NK-92 (cell line): ENCODE data around the gene ISOC2.
"Not testable (repeated sequence)": the region's sequence is repeated elsewhere in the genome, so short reads cannot be mapped to it uniquely, and the experiment has no call there.

ENCODE experiments used
- DNase-seq: peaks from one replicate; lab custom pipeline; 2025; ENCODE audit not compliant: unreplicated experiment; lab: John Stamatoyannopoulos, UW

Gene ISOC2

DNA sequence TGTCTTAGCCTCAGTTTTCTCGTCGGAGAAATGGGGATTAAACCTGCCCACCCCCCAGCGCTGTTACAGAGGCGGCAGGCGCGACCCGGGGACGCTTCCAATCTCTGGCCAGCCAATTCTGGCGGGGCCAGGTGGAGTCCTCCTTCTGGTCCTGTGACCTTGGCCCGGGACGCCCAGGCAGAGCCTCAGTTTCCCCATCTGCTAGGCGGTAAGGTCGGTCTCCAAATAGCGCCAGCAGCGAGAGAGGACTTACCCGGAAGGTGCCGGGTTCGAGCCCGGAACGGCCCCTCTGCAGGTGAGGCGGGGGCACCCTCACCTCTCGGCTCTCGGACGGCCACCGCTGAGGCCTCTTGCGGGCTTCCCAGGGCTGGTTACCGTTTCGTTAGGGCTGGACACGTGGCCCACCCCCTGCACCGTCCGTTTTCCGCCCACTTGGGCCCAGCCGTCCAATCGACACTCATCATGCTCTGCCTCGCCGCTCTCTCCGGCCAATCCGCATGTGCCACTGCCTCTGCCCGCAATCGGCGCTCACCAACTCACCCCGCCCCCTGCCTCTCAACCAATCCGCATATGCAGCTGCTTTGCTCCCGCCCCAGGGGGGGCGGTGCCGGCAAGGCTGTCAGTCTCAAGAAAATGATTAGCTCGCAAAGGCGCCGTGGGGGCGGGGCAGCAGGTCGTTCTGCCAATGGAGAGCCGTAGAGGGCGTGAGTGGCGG lies at the start of gene ISOC2:
TSS of gene ISOC2 (minus strand) at position 384 of the 715 bp plus-strand sequence. CDS start 5,156 bp downstream, outside the sequence.
- peak; percentile 96 for DNase-seq

- DNase-seq = no peak
These were observed 46.7 kb upstream of the ISOC2 start for GRCh38 chr19:55508120-55508519.

DNA sequence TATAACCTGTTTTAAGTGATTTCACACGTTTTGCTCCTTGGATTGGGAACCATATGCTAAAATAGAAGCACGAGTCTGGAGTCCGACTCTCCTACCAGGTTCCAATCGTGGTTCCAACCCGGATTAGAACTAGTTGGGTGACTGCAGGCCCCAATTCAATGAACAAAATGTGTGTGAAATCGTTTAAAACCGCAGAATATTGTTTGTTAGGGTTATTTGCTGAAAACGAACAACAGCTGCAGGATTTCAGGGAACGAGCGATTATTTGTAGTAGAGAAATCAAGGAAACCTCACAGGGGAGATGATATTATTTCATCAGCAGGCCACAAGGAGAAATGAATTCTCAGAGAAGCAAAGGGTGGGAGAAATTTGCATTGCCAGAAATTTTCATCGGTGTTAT lies 43.5 kb upstream of the ISOC2 start:
- no peak for DNase-seq

- DNase-seq = no peak
These were observed 42.8 kb upstream of the ISOC2 start for GRCh38 chr19:55504252-55504603.

- DNase-seq = no peak
These were observed 42.2 kb upstream of the ISOC2 start for GRCh38 chr19:55503502-55504251.

- DNase-seq = no peak
These were observed 41.7 kb upstream of the ISOC2 start for GRCh38 chr19:55503157-55503501.

DNA sequence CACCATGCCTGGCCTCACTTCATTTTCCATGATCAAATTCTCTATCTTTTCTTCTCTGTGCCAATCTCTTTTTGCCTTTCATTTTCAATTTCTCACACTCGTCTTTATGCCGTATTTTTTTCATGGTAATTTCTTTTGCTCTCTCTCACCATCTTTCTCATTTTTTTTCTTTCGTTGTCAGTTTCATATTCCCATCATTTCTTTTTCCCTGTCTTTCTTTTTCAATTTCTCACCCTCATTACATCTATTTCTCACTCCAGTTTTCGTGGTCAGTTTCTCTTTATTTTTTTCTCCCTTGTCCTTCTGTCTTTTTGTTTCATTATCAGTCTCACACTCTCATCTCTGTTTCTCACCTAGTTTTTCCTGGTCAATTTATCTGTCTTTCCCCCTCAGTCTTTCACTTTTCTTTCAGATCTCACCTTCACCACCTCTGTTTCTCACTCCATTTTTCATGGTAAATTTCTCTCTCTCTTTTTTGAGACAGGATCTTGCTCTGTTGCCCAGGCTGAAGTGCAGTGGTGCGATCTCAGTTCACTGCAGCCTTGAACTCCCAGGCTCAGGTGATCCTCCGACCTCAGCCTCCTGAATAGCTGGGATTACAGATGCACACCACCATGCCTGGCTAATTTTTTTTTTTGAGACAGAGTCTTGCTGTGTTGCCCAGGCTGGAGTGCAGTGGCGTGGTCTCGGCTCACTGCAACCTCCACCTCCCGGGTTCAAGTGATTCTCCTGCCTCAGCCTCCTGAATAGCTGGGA lies 40.9 kb upstream of the ISOC2 start:
- DNase-seq = no peak

DNA sequence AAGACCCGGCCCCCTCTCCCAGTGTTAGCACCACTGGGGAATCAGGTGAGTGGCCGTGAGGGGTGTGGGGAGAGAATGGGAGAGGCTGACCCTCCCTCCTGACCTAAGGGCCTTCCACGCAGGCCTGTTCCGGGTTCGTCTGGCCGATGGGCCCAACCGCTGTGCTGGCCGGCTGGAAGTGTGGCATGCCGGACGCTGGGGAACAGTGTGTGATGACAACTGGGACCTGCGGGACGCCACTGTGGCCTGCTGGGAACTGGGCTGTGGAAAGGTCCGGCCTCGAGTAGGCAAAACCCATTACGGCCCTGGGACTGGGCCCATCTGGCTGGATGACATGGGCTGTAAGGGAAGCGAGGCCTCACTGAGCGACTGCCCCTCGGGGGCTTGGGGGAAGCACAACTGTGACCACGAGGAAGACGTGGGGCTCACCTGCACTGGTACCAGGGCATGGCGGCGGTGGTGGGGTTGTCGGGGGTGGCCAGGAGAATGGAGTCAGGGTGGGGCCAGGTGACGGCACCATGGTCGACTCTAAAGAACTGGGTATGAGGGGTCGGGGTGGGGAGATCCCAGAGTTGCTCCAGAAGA lies 39.0 kb upstream of the ISOC2 start:
- DNase-seq = no peak

DNA sequence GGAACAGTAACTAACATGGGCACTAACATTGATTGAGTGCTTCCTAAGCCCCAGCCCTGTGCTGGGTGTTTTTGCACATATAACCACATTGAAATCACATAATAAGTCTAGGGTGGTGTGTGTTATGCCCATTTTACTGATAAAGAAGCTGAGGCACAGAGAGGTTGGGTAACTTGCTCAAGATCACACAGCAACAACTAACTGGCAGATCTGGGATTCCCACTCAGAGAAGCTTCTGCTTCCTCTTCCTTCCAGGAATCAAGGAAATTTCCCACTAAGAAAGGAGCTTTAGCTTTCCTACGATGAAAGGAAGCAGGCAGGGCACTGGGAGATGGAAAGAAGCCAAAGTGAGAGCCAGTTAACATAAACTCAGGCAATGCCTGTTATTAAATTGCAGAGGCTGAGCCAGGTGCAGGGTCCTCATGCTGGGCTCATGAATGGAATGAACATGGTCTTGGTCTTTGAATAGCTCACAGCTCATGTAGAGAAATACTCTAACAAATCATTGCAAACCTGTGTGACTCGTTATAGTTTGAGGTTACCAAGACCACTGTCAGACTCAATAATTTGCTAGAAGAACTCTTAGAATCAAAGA lies 36.9 kb upstream of the ISOC2 start:
- no peak for DNase-seq

GRCh38 chr19:55497763-55498162 lies 36.3 kb upstream of the ISOC2 start:
- DNase-seq = no peak

DNA sequence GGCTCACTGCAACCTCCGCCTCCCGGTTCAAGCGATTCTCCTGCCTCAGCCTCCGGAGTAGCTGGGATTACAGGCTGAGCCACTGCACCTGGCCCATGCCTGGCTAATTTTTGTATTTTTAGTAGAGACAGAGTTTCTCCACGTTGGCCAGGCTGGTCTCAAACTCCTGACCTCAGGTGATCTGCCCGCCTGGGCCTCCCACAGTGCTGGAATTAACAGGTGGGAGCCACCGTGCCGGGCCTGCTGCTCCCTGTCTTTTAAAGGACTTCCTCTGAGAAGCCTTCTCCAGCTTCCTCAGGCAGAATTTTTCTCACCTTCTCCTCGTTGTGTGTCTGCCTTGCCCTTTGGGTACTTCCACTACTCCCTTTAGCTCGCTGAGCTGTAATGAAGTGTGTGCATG lies 35.4 kb upstream of the ISOC2 start:
- not testable (repeated sequence) for DNase-seq

DNA sequence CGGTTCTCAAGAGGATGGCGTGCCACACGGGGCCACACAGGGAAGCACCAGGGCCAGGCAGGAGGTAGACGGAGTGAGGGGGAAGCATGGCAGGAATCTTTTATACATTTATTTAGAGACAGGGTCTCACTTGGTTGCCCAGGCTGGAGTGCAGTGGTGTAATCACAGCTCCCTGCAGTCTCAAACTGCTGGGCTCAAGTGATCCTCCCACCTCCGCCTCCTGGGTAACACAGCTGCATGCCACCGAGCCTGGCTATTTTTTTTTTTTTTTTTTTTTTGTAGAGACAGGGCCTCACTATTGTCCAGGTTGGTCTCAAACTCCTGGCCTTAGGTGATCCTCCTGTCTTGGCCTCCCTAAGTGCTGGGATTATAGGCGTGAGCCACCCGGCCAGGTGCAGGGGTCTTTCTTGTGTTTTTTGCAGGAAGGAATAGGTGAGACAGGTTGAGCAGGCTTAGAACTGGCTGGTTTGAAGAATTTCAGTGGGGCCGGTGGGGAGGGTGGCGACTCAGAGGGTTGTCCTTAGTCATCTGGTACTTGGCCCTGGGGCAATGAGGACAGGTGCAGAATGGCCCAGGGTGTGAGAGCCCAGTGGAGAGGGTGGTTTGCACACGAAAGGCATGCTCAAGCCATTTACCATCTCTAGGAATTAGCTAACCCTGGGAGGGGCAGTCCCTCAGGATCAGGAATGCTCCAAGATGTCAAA lies 34.4 kb upstream of the ISOC2 start:
- DNase-seq = no peak

GRCh38 chr19:55494172-55494761 lies 32.8 kb upstream of the ISOC2 start:
- no peak for DNase-seq

GRCh38 chr19:55493645-55494171 lies 32.3 kb upstream of the ISOC2 start:
- no peak for DNase-seq

GRCh38 chr19:55493052-55493644 lies 31.7 kb upstream of the ISOC2 start:
- no peak for DNase-seq

GRCh38 chr19:55492362-55492944 lies 31.0 kb upstream of the ISOC2 start:
- DNase-seq = no peak

DNA sequence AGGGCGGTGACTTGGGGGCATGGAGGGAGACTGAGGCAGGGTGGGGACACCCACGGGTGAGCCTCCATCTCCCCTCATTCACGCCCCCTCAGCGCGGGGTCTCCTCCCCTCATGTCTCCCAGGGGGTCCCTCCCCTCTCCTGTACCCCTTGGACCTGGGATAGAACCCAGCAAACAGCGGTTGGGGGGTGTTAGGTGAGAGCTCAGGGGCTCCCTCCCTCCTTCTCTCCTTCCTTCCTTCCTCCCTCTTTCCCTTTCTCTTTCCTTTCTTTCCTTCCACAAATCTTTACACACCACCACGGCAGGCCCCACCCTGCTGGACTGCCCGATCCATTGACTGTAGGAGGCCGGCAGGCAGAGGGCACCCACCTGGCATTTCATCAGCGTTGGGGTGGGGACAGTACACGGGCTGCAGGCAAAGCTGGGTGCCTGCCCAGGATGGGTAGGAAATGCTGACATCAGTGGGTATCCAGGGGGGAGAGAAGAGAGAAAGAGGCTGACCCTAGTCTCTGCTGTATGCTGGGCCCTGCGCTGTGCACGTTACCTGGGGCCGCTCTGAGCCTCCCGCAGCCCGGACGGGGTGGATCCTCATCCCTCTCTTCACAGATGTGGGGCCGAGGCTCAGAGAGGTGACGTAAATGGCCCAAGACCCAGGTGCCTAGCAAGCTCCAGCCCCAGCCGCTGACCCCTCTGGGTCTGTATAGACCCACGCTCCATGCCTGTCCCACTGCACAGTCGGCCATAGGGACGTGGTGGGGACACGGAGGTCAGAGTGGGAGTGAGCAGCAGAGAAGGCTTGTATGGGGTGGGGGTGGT lies 30.3 kb upstream of the ISOC2 start:
- no peak for DNase-seq
